Ovary (tissue), 3 donors: ENCODE data around the gene CNGA3.

ENCODE experiments used
- CTCF ChIP-seq, 3 donors: fragments of 450-650 bp in 2 of 3; fragments of 200-600 bp in 1 of 3; IDR thresholded peaks; one replicate each; pipeline versions ENCODE4 v1.5.1 to v1.8.0; 2016 to 2022; ENCODE audit warnings: antibody characterized with exemption in 3 of 3, mild to moderate bottlenecking in 1 of 3
- EP300 ChIP-seq: sonication (generic); formaldehyde crosslinking; IDR thresholded peaks from one replicate; pipeline ENCODE4 v1.6.1; 2017; ENCODE audit warnings: antibody characterized with exemption
- POLR2A ChIP-seq: fragments of 450-650 bp; IDR thresholded peaks from one replicate; pipeline ENCODE4 v1.6.1; 2017; ENCODE audit warnings: antibody characterized with exemption, mild to moderate bottlenecking, moderate library complexity
- donor health status: DM: no; HTN: no; CAD: no.

GRCh38 chr2:98381494-98381893, 35.2 kb downstream of the CNGA3 start:
- TF ChIP-seq CTCF (IDR thresholded peaks at IDR 0.05) (no peak), POLR2A (no peak), EP300 (no peak)
